Hair follicle dermal papilla cell (primary cell): Measurements from ENCODE around the gene FMNL1. TPM values are rescaled to one million over a fixed set of nuclear protein-coding genes. Genes with fewer than 3 reads are reported as not detected.

Source experiments
- total RNA-seq: library from RNA; depleted of rRNA; stranded (reverse); fragments of >200 nt; gene quantifications from 2 replicates; pipeline ENCODE4 v1.2.3, GENCODE V29; 2012

The FMNL1 gene
- 14.8 and 22.0 TPM in 2 replicates for total RNA-seq

GRCh38 chr17:45221081-45222013 lies at the start of gene FMNL1:
FMNL1 (plus strand) TSS chr17:45221885; CDS start chr17:45222125, 240 bp downstream.

GRCh38 chr17:45261577-45262515 lies 40.2 kb downstream of the FMNL1 start, which contains the start of gene SPATA32:
SPATA32 (minus strand) TSS chr17:45262094; CDS start chr17:45262016, 78 bp downstream.

Other genes starting within 250 kb of the FMNL1 start
- gene DCAKD, start 170.3 kb upstream of the FMNL1 start, total RNA-seq: 52.4 and 56.2 TPM in 2 replicates
- gene NMT1, start 160.6 kb upstream of the FMNL1 start, total RNA-seq: 82.4 and 90.6 TPM in 2 replicates
- gene PLCD3, start 89.4 kb upstream of the FMNL1 start, total RNA-seq: 29.4 and 97.3 TPM in 2 replicates
- 9.1 and 9.9 TPM in 2 replicates for gene ACBD4, start 86.2 kb upstream of the FMNL1 start, total RNA-seq
- gene HEXIM1, start 73.4 kb upstream of the FMNL1 start, total RNA-seq: 16.9 and 17.6 TPM in 2 replicates
- gene HEXIM2, start 60.0 kb upstream of the FMNL1 start, total RNA-seq: 6.0 and 7.3 TPM in 2 replicates
- gene SPATA32, start 40.2 kb downstream of the FMNL1 start, total RNA-seq: not detected in 2 replicates
- 10.8 and 11.0 TPM in 2 replicates for gene MAP3K14, start 95.1 kb downstream of the FMNL1 start, total RNA-seq
- gene ARHGAP27, start 211.0 kb downstream of the FMNL1 start, total RNA-seq: 3.7 and 6.3 TPM in 2 replicates